SKM-1 treated with dmso at 0.1 percent for 144 hours (cell line): ENCODE data around the gene NCL.
"Not testable (repeated sequence)": the region's sequence is repeated elsewhere in the genome, so short reads cannot be mapped to it uniquely, and the experiment has no call there.

ENCODE experiments used
- DNase-seq: peaks from one replicate; lab custom pipeline; 2025; ENCODE audit not compliant: unreplicated experiment; lab: John Stamatoyannopoulos, UW

The NCL gene

DNA sequence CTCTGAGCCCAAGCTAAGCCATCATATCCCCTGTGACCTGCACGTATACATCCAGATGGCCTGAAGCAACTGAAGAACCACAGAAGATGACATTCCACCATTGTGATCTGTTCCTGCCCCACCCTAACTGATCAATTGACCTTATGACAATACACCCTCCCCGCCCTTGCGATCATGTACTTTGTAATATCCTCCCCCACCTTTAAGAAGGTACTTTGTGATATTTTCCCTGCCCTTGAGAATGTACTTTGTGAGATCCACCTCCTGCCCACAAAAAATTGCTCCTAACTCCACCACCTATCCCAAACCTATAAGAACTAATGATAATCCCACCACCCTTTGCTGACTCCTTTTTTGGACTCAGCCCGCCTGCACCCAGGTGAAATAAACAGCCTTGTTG, 33.8 kb downstream of the NCL start:
- DNase-seq = not testable (repeated sequence)

DNA sequence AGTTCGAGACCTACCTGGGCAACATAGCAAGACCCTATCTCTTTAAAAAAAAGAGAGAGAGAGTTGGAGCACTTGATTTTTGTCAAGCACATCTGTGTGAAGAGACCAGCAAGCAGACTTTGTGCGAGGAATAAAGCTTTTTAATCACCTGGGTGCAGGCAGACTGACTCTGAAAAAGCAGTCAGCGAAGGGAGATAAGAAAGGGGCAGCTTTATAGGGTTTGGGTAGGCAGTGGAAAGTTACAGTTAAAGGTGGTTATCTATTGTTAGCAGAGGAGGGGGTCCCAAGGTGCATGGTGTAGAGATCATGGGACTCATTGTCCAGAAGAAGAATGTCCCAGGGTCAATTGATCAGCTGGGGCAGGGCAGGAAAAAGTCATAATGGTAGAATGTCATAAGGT, 34.4 kb downstream of the NCL start:
- no peak for DNase-seq

DNA sequence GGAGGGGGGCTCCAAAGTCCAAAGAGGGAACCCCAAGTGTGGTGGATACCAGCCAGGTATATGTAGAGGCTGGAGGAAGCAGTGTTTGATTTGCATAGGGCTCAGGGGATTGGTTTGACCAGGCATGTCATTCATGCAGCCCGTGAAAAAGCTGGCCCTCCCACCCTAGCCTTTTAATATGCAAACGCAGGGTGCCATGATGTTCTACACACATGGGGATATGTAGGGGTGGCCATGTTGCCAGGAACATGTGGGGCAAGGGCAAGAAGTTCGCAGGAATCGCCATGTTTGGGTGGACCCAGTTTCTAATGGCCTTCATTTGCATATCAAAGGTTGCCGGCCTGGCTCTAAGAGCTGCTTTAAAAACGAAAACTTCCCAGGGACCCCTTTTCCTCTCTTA, 35.1 kb downstream of the NCL start:
- no peak for DNase-seq

DNA sequence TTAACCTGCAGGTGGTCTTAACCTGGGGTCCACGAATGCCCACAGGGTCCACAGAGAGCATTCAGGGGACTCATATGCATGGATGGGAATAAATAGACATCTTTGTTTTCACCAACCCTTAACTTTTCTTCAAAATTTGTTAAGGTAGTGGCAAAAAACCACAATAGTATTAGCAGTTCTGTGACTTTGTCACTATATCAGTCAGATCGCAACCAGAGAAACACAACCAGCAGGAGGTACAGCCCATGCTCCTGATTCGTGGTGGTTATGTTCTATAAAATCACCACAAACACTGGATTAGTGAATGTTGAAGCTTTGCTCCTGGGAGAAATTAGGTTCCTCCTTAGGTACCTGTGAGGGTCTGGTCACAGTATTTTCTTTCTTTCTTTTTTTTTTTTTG, 37.2 kb downstream of the NCL start:
- DNase-seq = no peak

DNA sequence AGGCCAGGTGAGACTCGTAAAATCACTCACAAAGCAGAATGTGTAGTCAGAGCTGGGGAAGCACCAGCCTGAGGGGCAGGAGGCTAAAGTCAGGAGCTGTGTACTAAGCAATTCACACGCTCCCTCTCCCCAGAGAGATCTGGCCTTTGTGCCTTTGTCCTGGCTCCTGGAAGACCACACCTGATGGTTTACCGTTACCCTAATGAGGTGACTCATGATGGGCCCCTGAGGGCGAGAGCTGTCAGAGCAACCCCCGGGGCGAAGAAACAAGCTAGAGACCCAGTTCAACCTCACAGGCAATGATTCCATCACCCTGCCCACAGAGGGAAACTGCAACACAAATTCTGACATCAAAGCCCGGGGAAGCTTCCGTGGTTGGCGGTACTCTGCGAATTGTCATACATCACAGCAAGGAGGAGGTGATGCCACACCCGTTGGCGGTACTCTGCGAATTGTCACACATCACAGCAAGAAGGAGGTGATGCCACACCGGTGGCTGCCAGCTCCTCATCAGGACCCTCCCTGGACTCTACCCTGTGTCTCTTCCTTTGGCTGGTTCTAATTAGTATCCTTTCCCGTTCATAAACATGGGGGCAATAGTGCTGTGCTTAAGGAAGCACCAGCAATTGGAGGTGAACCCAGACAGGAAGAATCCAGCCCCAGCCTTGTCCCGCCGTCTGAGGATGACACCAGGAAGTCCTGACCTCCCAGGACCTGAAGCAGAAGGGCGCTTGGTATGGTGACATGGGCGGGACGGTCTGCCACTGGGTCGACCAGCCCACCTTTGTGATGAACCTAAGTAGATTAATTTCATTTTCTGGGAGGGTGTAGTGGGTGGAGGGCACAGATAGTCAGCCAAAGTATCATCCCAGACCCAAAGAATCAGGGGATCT, 38.2 kb downstream of the NCL start:
- no peak for DNase-seq

DNA sequence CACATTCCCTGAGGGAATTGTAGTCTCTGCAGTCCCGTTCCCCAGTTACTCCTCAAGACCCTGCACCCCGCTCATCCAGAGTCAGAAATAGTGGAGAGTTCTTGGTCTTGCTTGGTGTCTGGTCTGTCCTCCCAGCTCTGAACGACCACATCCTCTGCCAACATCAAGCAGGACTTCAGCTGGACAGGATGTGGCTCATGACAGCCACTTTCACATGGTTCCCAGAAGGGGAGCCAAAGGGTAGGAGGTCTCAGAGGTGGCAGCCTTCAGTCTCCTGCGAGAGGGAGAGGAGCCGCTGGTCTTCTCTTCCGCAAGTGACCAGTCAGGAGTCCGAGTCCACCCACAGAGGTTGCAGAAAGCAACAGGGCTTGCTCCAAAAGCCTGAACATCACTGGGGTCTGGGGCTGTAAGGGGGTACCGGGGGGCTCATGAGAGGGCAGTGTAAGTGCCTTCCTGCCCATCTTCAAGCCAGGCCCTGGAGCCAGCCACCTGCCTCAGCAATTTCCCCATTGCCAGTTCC, 38.9 kb downstream of the NCL start:
- no peak for DNase-seq

DNA sequence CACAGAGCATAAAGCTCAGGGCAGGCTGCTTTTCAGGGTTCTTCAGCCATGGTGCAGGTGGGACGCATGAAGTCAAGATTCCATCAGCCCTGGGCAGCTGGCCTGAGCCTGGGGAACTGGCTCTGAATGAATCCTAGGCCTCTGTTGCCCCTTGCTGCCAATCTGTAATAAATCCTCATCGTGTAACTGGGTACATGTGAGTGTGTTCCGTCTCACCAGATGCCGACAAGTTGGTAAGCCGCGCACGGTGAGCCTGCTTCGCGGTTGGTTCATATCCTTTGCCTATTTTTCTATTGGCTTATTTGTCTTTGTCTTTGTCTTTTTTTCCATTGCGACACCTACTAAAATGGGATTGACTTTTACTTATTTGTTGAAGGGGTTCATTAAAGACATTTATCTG, 41.1 kb downstream of the NCL start:
- DNase-seq = no peak

DNA sequence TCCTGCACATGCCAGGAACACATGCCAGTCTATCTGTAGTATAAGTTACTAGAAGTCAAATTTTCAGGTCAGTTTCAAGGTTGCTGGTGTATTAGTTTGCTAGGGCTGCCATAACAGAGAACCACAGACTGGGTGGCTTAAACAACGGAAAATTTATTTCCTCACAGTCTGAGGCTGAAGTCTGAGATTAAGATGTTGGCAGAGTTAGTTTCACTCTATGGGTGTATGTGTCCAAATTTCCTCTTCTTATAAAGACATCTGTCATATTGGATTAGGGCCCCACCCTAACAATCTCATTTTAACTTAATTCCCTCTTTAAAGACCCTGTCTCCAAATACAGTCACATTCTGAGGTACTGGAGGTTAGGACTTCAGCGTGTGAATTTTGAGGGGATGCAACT, 42.2 kb downstream of the NCL start:
- DNase-seq = no peak

- DNase-seq = no peak
Observed at GRCh38 chr2:231421051-231421580, 43.2 kb downstream of the NCL start.

- DNase-seq = no peak
Observed at GRCh38 chr2:231418820-231419640, 45.3 kb downstream of the NCL start.

GRCh38 chr2:231415029-231415428, 49.3 kb downstream of the NCL start:
- no peak for DNase-seq

GRCh38 chr2:231413921-231414476, 50.3 kb downstream of the NCL start:
- no peak for DNase-seq

DNA sequence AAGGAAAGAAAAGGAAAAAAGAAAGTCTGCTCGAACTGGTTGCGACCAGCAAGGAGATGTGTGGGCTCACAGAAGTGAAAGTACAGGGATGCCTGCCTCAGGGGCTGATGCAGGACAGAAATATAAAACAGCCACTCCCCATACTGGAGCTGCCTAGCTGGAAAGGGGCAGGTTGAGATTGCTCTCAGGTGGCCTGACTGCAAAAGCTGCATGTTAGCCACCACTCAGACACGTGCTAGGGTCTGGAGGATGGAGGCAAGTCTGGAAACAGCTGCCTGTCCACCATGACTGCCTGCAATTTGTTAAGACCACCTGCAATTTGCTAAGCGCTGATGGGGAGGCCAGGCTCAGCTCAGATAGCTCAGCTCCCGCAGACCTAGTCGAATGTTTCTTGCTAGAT, 50.8 kb downstream of the NCL start:
- no peak for DNase-seq

DNA sequence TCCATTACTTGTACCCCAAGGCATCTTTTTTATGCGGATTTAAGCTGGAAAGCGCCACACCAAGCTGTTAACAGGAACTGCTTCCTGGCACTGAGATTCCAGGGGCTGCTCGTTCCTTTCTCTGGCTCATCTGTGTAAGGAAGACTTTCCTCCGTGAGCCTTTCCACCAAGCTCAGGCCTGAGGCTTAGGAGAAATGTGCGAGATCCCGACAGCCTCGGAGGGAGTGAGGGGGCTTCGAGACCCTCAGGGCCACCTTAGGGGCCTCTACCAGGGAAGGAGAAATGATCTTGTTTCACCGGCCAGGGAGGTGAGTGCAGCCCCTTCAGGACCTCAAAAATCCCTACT, 51.7 kb downstream of the NCL start:
- DNase-seq = no peak

DNA sequence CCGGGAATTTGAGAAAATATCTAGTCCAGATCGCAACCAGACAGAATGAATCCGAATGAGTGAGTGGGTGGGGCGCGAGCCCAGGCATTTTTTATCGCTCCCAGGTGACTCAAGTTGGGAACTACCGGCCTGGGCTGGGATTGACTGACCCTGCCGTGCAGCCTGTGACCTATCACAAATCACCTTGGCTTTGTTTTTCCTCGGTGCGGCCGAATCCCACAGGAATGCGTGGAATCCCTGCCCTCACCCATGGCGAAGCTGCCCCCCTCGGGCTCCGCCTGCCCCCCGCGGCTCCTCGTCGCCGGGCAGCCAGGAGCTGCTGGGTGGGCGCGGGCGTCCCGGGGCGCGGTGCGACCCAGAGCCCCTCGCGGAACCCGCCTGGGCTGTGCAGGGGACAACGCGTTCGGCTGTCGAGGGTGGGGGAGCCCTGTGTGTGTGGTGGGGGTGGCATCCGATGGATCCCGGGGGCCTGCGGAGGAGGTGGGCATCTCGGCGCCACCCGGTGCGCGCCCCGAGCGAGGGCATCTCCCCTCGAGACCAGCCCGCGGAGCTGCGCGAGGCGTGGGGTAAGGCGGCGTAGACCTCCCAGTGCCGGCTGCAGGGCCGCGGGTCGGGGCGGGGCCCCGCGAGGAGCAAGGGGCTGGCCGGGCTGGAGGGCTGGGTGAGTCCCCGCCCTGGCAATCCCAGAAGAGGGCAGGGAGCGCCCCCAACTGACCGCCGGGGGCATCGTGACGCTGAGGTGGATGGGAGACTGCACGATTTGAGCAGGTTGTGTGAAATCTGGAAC, 52.3 kb downstream of the NCL start:
- DNase-seq = peak; percentile 26

GRCh38 chr2:231411237-231411636, 53.0 kb downstream of the NCL start:
- no peak for DNase-seq

DNA sequence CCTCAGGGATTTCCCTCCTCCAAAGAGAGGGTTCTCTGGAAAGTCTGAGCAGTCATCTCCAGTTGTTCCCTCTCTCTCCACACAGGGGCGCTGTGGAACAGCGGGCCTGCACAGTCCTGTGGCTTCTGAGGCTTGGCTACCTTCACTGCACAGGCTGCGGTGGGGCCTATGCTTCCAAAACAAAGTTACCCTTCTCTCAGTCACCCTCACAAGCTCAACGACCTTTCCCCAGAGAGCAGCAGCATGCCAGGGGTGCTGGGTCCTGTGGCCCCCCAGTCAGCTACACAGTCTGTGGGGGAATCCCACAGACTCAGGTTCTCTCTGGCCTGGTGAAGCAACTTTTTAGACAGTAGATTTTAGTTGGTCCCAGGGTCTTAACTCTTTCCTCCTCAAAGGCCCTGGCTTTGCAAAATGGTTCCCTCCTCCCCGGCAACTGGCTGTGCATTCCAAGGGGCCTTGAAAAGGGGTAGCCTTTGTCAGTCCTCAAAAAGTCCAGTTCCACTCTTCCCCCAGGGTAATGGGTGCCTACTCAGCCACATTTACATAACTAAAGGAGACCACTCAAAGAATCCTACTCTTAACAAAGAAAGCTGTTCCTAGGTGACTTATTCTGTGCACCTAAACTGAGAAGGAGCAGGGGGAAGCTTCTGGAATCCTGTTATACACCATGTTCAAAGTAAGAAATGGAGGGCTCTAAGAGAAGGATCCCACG, 53.8 kb downstream of the NCL start:
- DNase-seq = no peak

- no peak for DNase-seq
Observed at GRCh38 chr2:231409776-231410175, 54.5 kb downstream of the NCL start.

- not testable (repeated sequence) for DNase-seq
Observed at GRCh38 chr2:231408304-231408703, 56.0 kb downstream of the NCL start.

DNA sequence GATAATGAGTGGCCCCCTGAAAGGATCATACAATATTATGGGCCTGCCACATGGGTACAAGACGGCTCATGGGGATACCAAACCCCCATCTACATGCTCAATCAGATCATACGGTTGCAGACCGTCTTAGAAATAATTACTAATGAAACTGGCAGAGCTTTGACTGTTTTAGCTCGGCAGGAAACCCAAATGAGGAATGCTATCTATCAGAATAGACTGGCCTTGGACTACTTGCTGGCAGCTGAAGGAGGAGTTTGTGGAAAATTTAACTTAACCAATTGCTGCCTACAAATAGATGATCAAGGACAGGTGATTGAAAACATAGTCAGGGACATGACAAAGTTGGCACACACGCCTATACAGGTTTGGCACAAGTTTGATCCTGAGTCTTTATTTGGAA, 56.6 kb downstream of the NCL start:
- not testable (repeated sequence) for DNase-seq
